GM19025 (cell line): ENCODE measurements around the gene BCL7C.
"Not testable (repeated sequence)": the region's sequence is repeated elsewhere in the genome, so short reads cannot be mapped to it uniquely, and the experiment has no call there.

Source experiments
- ATAC-seq: cut with Tn5 transposase; IDR thresholded peaks from one replicate; pipeline ENCODE4 v1.9.1; 2021; ENCODE audit warnings: mild to moderate bottlenecking, low read depth, moderate library complexity; ENCODE audit not compliant: unreplicated experiment

The BCL7C gene

GRCh38 chr16:30896261-30896888, 2.5 kb upstream of the BCL7C start, which contains the start of gene CTF1:
Gene CTF1 (plus strand): TSS chr16:30896614. CDS start chr16:30896644, 30 bp downstream.
- no peak for ATAC-seq

- ATAC-seq = no peak
These were observed 1.9 kb upstream of the BCL7C start for GRCh38 chr16:30895627-30896260.

- ATAC-seq = no peak
These were observed 877 bp upstream of the BCL7C start for GRCh38 chr16:30894540-30895368.

GRCh38 chr16:30893417-30893743, 497 bp downstream of the BCL7C start:
- no peak for ATAC-seq

DNA sequence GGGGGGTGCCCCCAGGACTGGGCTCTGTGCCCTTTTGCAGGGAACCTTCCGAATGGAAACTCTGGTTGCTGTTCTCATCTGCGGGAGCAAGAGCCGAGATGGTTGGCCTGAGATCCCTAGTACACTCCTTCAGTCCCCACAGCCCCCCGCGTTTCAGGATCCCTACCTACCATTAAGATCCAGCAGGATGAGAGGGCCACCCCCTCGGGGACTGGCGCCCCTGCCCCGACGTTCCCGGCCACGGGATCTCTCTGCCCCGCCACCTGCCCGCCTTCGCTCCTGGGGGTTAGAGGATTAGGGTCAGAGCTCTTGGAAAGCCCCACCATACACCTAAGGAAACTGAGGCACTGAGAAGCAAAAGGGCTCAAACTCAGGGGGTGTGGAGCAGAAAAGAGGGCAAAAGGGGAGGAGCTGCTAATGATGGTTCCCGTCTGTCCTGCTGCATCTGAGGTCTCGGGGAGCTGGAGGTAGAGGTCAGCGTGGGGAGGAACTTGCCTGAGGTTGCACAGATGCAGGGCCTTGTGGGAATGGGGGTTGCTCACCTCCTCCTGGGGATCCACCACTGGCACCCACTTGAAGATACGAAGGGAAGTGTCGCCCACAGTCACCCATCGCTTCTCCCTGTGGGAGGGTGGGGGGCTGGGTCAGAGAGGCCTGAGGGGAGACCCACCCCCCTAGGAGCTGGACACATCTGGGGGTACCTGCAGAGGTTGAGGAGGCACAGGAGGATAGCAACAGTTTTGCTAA, 1.0 kb downstream of the BCL7C start:
- ATAC-seq = no peak

DNA sequence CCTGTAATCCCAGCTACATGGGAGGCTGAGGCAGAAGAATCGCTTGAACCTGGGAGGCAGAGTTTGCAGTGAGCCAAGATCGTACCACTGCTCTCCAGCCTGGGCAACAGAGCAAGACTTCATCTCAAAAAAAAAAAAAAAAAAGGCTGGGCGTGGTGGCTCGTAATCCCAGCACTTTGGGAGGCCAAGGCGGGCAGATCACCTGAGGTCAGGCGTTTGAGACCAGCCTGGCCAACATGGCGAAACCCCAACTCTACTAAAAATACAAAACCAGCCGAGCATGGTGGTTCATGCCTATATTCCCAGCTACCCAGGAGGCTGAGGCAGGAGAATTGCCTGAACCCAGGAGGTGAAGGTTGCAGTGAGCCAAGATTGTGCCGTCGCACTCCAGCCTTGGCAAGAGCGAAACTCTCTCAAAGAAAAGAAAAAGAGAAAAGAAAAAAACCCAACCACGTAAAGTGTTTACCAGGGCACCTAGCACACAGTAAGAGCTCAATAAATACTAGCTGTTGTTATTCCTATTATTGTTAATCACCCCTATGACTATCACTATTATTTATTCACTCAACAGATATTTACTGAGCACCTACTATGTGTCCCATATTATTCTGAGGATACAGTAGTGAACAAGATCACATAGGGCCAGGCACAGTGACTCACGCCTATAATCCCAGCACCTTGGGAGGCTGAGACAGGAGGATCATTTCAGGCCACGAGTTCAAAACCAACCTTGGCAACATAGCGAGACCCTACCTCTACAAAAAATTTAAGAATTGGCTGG, 2.6 kb downstream of the BCL7C start:
- ATAC-seq = not testable (repeated sequence)

- ATAC-seq = no peak
These were observed 4.2 kb downstream of the BCL7C start for GRCh38 chr16:30889721-30890120.

DNA sequence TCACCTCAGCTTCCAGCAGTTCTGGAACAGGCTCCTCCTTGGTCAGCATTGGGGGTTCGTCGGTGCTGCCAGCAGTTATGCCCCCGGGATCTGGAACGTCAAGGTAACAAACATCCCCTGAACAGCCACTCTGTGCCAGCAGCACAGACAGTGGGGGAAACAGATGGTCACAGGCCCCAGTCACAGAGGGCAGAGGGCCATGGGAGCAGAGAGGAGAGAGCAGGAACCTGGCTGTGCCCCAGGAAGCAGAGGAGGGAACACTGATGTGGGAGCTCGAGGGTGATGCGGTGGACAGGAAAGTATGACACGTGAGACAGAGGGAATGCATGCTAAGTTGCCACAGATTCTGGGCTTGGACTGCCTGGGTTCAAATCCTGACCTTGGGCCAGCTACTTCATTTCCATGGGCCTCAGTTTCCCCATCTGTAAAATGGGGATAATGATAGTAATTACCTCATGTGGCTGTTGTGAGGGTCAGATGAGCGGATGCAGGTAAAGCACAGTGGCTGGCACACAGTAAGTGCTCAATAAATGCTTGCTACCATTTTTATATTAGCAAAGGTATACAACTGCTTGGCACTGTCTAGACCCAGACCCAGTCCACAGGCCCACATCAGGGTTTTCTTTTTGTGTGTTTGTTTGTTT, 4.9 kb downstream of the BCL7C start:
- ATAC-seq = no peak

DNA sequence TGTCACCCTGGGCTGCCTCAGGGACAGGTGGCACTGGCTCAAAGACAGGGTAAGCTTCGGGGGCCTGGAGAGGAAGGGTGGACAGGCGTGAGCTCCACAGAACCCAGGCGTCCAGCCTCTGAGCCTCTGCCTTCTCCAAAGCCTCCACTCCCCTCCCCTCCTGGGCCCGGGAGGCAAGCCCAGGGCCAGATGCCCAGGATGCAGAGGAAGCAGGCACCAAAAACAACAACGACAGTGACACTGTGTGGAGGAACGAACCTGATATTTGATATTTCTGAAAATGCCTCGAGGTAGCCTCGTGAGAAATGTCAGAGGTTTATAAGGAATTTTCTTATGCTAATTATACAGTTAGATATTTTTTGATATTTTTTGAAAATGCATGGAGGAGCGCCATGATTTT, 6.0 kb downstream of the BCL7C start:
- ATAC-seq = no peak

DNA sequence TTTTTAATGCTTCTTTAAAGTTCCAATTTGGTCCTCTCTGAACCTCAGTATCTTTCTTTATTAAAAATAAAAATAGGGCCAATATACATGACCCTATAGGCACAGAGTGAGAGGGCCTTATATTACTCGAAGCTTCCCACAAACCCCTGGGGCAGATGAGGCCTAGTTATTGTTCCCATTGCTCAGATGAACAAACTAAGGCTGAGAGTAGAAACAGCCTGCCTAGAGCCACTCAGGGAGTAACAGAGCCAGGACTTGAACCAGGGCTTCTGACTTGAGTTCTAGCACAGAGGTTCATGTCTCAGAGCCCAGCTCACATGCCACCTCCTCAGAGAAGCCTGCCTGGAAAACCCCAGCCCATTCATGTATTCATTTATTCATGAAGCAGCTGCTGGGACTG, 7.7 kb downstream of the BCL7C start:
- ATAC-seq = no peak

DNA sequence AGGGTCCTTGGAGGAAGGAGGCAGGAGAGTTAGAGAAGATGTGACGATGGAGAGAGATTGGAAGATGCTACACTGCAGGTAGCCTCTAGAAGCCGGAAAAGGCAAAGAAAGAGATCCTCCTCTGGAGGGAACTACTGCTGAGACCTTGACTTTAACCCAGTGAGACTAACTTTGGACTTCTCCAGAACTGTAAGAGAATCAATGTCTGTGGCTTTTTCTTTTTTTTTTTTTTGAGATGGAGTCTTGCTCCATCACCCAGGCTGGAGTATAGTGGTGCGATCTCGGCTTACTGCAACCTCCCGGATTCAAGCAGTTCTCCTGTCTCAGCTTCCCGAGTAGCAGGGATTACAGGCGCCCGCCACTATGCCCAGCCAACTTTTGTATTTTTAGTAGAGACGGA, 8.7 kb downstream of the BCL7C start:
- ATAC-seq = no peak

- ATAC-seq = no peak
These were observed 9.1 kb downstream of the BCL7C start for GRCh38 chr16:30884760-30885159.

GRCh38 chr16:30882429-30883310, 11.2 kb downstream of the BCL7C start:
- no peak for ATAC-seq

DNA sequence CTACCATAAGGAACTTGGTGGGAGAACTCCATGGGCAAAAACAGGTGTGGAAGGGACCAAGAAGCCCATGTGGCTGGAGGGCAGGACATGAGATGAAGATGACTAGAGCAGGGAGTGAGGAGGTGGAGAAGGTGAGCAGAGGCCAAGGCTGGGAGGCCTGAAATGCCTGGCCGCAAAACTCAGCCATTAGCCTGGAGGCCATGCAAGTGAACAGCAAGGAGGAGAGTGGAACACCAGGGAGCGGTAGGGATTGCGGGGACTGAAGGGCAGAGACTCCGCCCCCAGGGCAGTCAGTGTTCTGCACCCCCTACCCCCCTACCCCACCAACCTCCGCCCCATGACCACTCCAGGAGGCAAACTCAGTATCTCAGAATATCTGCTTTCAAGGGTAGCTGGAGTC, 17.0 kb downstream of the BCL7C start:
- no peak for ATAC-seq

GRCh38 chr16:30875871-30876801, 17.7 kb downstream of the BCL7C start:
- no peak for ATAC-seq

- ATAC-seq = peak; percentile 83
These were observed 18.8 kb downstream of the BCL7C start for GRCh38 chr16:30874821-30875717.
